HEK293 (cell line): ENCODE results near the gene DEF6.
A peak's percentile ranks its signal among the peaks of the same experiment; 100 is the strongest.

Experiments
- CTCF ChIA-PET: fragments of 350-600 bp; formaldehyde crosslinking; extraction: SDS; loops from one replicate; lab custom pipeline; 2021; ENCODE audit warnings: antibody characterized with exemption; lab: Yijun Ruan, JAX
- POLR2A ChIA-PET: fragments of 300-600 bp; formaldehyde crosslinking; extraction: SDS; loops from one replicate; lab custom pipeline; 2020; ENCODE audit warnings: antibody characterized with exemption, inconsistent platforms; lab: Yijun Ruan, JAX
- H3K27ac ChIP-seq: fragments of 200-500 bp; sonication (Bioruptor generic); 2 replicates; pipeline ENCODE4 v1.5.1; 2014; ENCODE audit warnings: low read depth, low read length, control low read depth, inconsistent platforms; ENCODE audit errors: extremely low read depth
- H3K36me3 ChIP-seq, 2 experiments: fragments of 200-500 bp in 1 of 2; sonication (Bioruptor generic) in 1 of 2; 1 replicate in 1 of 2; 2 replicates in 1 of 2; pipeline ENCODE4 v1.5.1; 2014 to 2017; ENCODE audit warnings: inconsistent platforms in 2 of 2, low read length in 2 of 2; ENCODE audit not compliant: control insufficient read depth in 2 of 2, insufficient read depth in 1 of 2
- H3K4me1 ChIP-seq: fragments of 200-500 bp; sonication (Bioruptor generic); 2 replicates; pipeline ENCODE4 v1.5.1; 2014; ENCODE audit warnings: mild to moderate bottlenecking, low read length, inconsistent platforms; ENCODE audit not compliant: control insufficient read depth, insufficient read depth
- H3K4me3 ChIP-seq: 2 replicates; pipeline ENCODE4 v1.5.1; 2011; ENCODE audit warnings: low read depth, mild to moderate bottlenecking, control low read depth, low read length, moderate library complexity
- H3K9me3 ChIP-seq: fragments of 200-500 bp; sonication (Bioruptor generic); 2 replicates; pipeline ENCODE4 v1.5.1; 2014; ENCODE audit warnings: low read depth, low read length, inconsistent platforms; ENCODE audit not compliant: control insufficient read depth, insufficient read depth
- BCL11A ChIP-seq: fragments of 450-650 bp; formaldehyde crosslinking; IDR thresholded peaks from 2 replicates; pipeline ENCODE4 v1.5.1; 2016; ENCODE audit warnings: low read depth, missing biosample characterization, missing genetic modification characterization
- KLF1 ChIP-seq: fragments of 450-650 bp; formaldehyde crosslinking; IDR thresholded peaks from 2 replicates; pipeline ENCODE4 v1.5.1; 2016; ENCODE audit warnings: missing biosample characterization, missing genetic modification characterization
- KLF17 ChIP-seq: fragments of 450-650 bp; formaldehyde crosslinking; IDR thresholded peaks from 2 replicates; pipeline ENCODE4 v1.5.1; 2016; ENCODE audit warnings: missing biosample characterization, missing genetic modification characterization
- MEIS1 ChIP-seq: sonication (generic); formaldehyde crosslinking; IDR thresholded peaks from 2 replicates; pipeline ENCODE4 v1.8.1; 2022; ENCODE audit warnings: missing genetic modification reagents, mild to moderate bottlenecking, borderline replicate concordance
- PRDM6 ChIP-seq: fragments of 450-650 bp; formaldehyde crosslinking; IDR thresholded peaks from 2 replicates; pipeline ENCODE4 v1.5.1; 2017; ENCODE audit warnings: missing biosample characterization, missing genetic modification characterization
- SCRT1 ChIP-seq: fragments of 450-650 bp; formaldehyde crosslinking; IDR thresholded peaks from 2 replicates; pipeline ENCODE4 v1.5.1; 2016; ENCODE audit warnings: missing biosample characterization, missing genetic modification characterization, borderline replicate concordance
- SP2 ChIP-seq: fragments of 450-650 bp; formaldehyde crosslinking; IDR thresholded peaks from 2 replicates; pipeline ENCODE4 v1.5.1; 2016; ENCODE audit warnings: missing biosample characterization, missing genetic modification characterization
- WT1 ChIP-seq: fragments of 450-650 bp; formaldehyde crosslinking; IDR thresholded peaks from 2 replicates; pipeline ENCODE4 v1.5.1; 2016; ENCODE audit warnings: missing biosample characterization, missing genetic modification characterization
- ZBTB10 ChIP-seq: fragments of 450-650 bp; formaldehyde crosslinking; IDR thresholded peaks from 2 replicates; pipeline ENCODE4 v1.5.1; 2016; ENCODE audit warnings: missing biosample characterization, missing genetic modification characterization
- ZBTB17 ChIP-seq: fragments of 450-650 bp; formaldehyde crosslinking; IDR thresholded peaks from 2 replicates; pipeline ENCODE4 v1.5.1; 2016; ENCODE audit warnings: missing biosample characterization, missing genetic modification characterization
- ZBTB20 ChIP-seq: fragments of 450-650 bp; formaldehyde crosslinking; IDR thresholded peaks from 2 replicates; pipeline ENCODE4 v1.5.1; 2016; ENCODE audit warnings: missing biosample characterization, missing genetic modification characterization
- ZBTB21 ChIP-seq: fragments of 450-650 bp; formaldehyde crosslinking; IDR thresholded peaks from 2 replicates; pipeline ENCODE4 v1.5.1; 2017; ENCODE audit warnings: missing biosample characterization, missing genetic modification characterization
- ZIC2 ChIP-seq: fragments of 450-650 bp; formaldehyde crosslinking; IDR thresholded peaks from 2 replicates; pipeline ENCODE4 v1.5.1; 2016; ENCODE audit warnings: missing biosample characterization, missing genetic modification characterization
- ZNF121 ChIP-seq: fragments of 450-650 bp; formaldehyde crosslinking; IDR thresholded peaks from 2 replicates; pipeline ENCODE4 v1.5.1; 2016; ENCODE audit warnings: missing biosample characterization, missing genetic modification characterization
- ZNF184 ChIP-seq: fragments of 450-650 bp; IDR thresholded peaks from 2 replicates; pipeline ENCODE4 v1.5.1; 2018; ENCODE audit warnings: missing biosample characterization, mild to moderate bottlenecking, missing genetic modification characterization
- ZNF2 ChIP-seq: fragments of 450-650 bp; formaldehyde crosslinking; IDR thresholded peaks from 2 replicates; pipeline ENCODE4 v1.5.1; 2016; ENCODE audit warnings: missing biosample characterization, missing genetic modification characterization
- ZNF221 ChIP-seq: fragments of 450-650 bp; formaldehyde crosslinking; IDR thresholded peaks from 2 replicates; pipeline ENCODE4 v1.5.1; 2017; ENCODE audit warnings: missing biosample characterization, missing genetic modification characterization, borderline replicate concordance
- ZNF23 ChIP-seq: fragments of 450-650 bp; formaldehyde crosslinking; IDR thresholded peaks from 2 replicates; pipeline ENCODE4 v1.5.1; 2016; ENCODE audit warnings: missing biosample characterization, missing genetic modification characterization, borderline replicate concordance
- ZNF266 ChIP-seq: fragments of 450-650 bp; formaldehyde crosslinking; IDR thresholded peaks from 2 replicates; pipeline ENCODE4 v1.5.1; 2016; ENCODE audit warnings: missing biosample characterization, missing genetic modification characterization, low read depth
- ZNF274 ChIP-seq, 2 experiments: fragments of 200-500 bp in 1 of 2; fragments of 450-650 bp in 1 of 2; sonication (Bioruptor generic) in 1 of 2; formaldehyde crosslinking in 1 of 2; IDR thresholded peaks; 2 replicates each; pipeline versions ENCODE4 v1.5.1 to v1.6.1; 2014 to 2016; ENCODE audit warnings: borderline replicate concordance in 1 of 2, inconsistent platforms in 1 of 2, low read length in 1 of 2, missing biosample characterization in 1 of 2, missing genetic modification characterization in 1 of 2
- ZNF302 ChIP-seq: fragments of 450-650 bp; formaldehyde crosslinking; IDR thresholded peaks from 2 replicates; pipeline ENCODE4 v1.5.1; 2016; ENCODE audit warnings: missing biosample characterization, missing genetic modification characterization, low read depth
- ZNF311 ChIP-seq: fragments of 450-650 bp; formaldehyde crosslinking; IDR thresholded peaks from 2 replicates; pipeline ENCODE4 v1.5.1; 2017; ENCODE audit warnings: missing biosample characterization, missing genetic modification characterization, borderline replicate concordance
- ZNF324 ChIP-seq: fragments of 450-650 bp; formaldehyde crosslinking; IDR thresholded peaks from 2 replicates; pipeline ENCODE4 v1.5.1; 2016; ENCODE audit warnings: missing biosample characterization, missing genetic modification characterization
- ZNF639 ChIP-seq: fragments of 450-650 bp; formaldehyde crosslinking; IDR thresholded peaks from 2 replicates; pipeline ENCODE4 v1.5.1; 2016; ENCODE audit warnings: missing biosample characterization, missing genetic modification characterization
- ZSCAN4 ChIP-seq: fragments of 450-650 bp; formaldehyde crosslinking; IDR thresholded peaks from 2 replicates; pipeline ENCODE4 v1.5.1; 2017; ENCODE audit warnings: missing biosample characterization, missing genetic modification characterization

DEF6 gene

GRCh38 chr6:35259194-35259947 lies 38.2 kb upstream of the DEF6 start, which contains the start of gene ZNF76 (continued):
- TF ChIP-seq ZNF311: no peak
- peak; percentile 60 for TF ChIP-seq ZNF639 (tag by site-specific recombination)
- TF ChIP-seq PRDM6: 0 out of 2 replicates have a peak, but pooled peaks have one; percentile 23
- TF ChIP-seq SP2 (tag by site-specific recombination): peak; percentile 85
- TF ChIP-seq WT1: peak; percentile 76; the same call in 1 of the 2 replicates
- no peak for TF ChIP-seq ZNF221
- TF ChIP-seq ZBTB20 (tag by site-specific recombination): peak; percentile 100
- TF ChIP-seq, all 188 proteins: peak for 93

- H3K4me3 ChIP-seq: peak overlapping the region; percentile 76
- CTCF ChIA-PET: interaction anchor here (0.5 to 5.7 kb wide), 4 partner anchors 9 to 189 kb away, joined by 3 to 64 read pairs (median 4); no protein-coding TSS in a partner anchor
- TF ChIP-seq ZSCAN4 (tag by site-specific recombination): no peak
- TF ChIP-seq ZNF324 (tag by site-specific recombination): 0 out of 2 replicates have a peak, but pooled peaks have one; percentile 39
- peak; percentile 66 for TF ChIP-seq KLF1
- peak; percentile 85; the same call in 1 of the 2 replicates for TF ChIP-seq ZBTB10
- 0 out of 2 replicates have a peak, but pooled peaks have one; percentile 11 for TF ChIP-seq WT1
- TF ChIP-seq ZNF121: no peak
- no peak for TF ChIP-seq ZNF274 (IDR thresholded peaks at IDR 0.05; ENCODE audit: low read length)
- no peak for TF ChIP-seq ZNF274 (tag by site-specific recombination; IDR thresholded peaks at IDR 0.05; ENCODE audit: borderline replicate concordance)
- TF ChIP-seq BCL11A (tag by site-specific recombination): 0 out of 2 replicates have a peak, but pooled peaks have one; percentile 63
- no peak for TF ChIP-seq ZNF23 (tag by site-specific recombination)
- TF ChIP-seq MEIS1 (CRISPR knock-in tag): no peak
- no peak for TF ChIP-seq ZBTB21
- TF ChIP-seq ZNF2 (tag by site-specific recombination): no peak
- no peak for TF ChIP-seq ZIC2 (tag by site-specific recombination)
- TF ChIP-seq ZBTB17 (tag by site-specific recombination): peak; percentile 55
- TF ChIP-seq ZNF184: no peak
- no peak for TF ChIP-seq KLF17 (tag by site-specific recombination)
- no peak for TF ChIP-seq SCRT1
- TF ChIP-seq SP2 (tag by site-specific recombination): no peak; the same call in 1 of the 2 replicates
- TF ChIP-seq ZNF266: no peak
- TF ChIP-seq ZNF302: no peak
Measured at GRCh38 chr6:35259948-35260590, 37.5 kb upstream of the DEF6 start.

More at GRCh38 chr6:35259948-35260590, 37.5 kb upstream of the DEF6 start:
- no peaks in the 10 kb centered on the region for H3K9me3 ChIP-seq
- POLR2A ChIA-PET: interaction anchor here (0.8 to 2.1 kb wide), 30 partner anchors 8 to 834 kb away, joined by 3 to 24 read pairs (median 5); partner anchors contain the start of genes FANCE, RPL10A, RPS10 and SCUBE3
- peaks cover 3% of the 10 kb centered on the region; the same call in 1 of the 2 replicates for H3K4me1 ChIP-seq
- H3K27ac ChIP-seq: peak overlapping the region; percentile 85
- H3K36me3 ChIP-seq: no peaks in the 10 kb centered on the region
